Measurements from ENCODE around the gene CPSF4.
A peak's percentile ranks its signal among the peaks of the same experiment; 100 is the strongest.
"Not testable (repeated sequence)": the region's sequence is repeated elsewhere in the genome, so short reads cannot be mapped to it uniquely, and the experiment has no call there.

The CPSF4 gene

GRCh38 chr7:99406557-99406956, 32.2 kb upstream of the CPSF4 start:
- Histone ChIP-seq H3K4me3 (no peak overlapping the region), H3K27ac (peak overlapping the region in 5 of 21 experiments; percentile 2 to 99 (median 47))

DNA sequence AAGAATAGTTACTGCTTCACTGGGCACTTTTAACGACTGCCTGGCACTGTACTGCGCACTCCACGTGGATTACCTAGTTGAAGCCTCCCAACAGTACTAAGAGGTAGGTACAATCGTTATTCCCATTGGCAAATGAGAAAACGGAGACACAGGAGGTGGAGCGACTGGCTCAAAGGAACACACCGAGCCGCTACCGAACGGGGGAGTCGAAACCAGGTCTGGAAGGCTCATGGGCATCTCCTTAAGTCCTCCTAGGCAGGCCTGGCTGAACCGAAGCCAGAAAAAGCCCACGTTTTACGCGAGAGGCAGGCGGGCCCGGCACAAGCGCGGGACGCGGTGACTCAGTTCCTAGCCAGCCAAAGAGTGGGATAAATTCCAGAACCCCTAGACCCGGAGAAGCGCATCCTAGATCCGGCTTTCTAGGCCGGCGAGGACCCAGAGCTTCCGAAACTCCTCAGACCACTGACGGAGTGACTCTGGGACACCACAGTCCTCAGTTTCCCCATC, 30.8 kb upstream of the CPSF4 start:
- H3K27ac ChIP-seq, result peak overlapping the region; percentile 83 to 99 (median 98)
- H3K4me3 ChIP-seq, result peak overlapping the region; percentile 61 to 98 (median 90)

GRCh38 chr7:99408379-99409191, 30.2 kb upstream of the CPSF4 start, which contains the start of the genes BUD31 and PDAP1:
TSS of gene BUD31 (plus strand) at chr7:99408969. CDS start at chr7:99411093, 2,124 bp downstream.
TSS of gene PDAP1 (minus strand) at chr7:99408597. CDS start at chr7:99408548, 49 bp downstream.
- peak within 1 kb of the TSS; percentile 61 to 98 (median 90) for H3K4me3 ChIP-seq
- H3K27ac ChIP-seq, result peak within 1 kb of the TSS; percentile 83 to 99 (median 98)

DNA sequence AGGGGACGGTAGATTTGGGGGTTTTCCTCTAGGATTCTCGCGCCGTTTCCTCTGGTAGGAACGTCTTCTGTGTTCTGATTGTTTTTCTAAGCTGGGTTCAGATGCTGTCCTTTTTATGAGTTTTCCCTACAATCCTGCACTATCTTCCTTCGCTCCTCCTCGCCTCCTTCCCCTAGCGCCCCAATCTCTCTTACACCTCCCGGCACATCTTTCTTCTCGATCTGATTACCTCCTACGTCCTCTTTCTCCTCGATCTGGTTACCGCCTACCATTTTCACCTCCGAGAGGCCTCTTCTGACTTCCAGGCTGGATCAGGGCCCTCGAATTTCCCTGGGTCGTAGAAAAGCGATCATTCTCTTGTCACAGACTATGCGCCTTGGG, 29.6 kb upstream of the CPSF4 start:
- H3K27ac ChIP-seq, result peak overlapping the region; percentile 83 to 99 (median 98)
- peak overlapping the region; percentile 61 to 98 (median 90) for H3K4me3 ChIP-seq

- Histone ChIP-seq H3K27ac (peak overlapping the region in 18 of 21 experiments; percentile 92 to 99 (median 98)), H3K4me3 (peak overlapping the region; percentile 61 to 98 (median 90))
Observed at GRCh38 chr7:99409806-99410205, 28.9 kb upstream of the CPSF4 start.

GRCh38 chr7:99410635-99411034, 28.1 kb upstream of the CPSF4 start:
- Histone ChIP-seq H3K4me3 (no peak overlapping the region), H3K27ac (peak overlapping the region in 1 of 21 experiments; percentile 99)

GRCh38 chr7:99415513-99416127, 23.1 kb upstream of the CPSF4 start:
- not testable (repeated sequence) for H3K4me3 ChIP-seq, H3K27ac ChIP-seq

DNA sequence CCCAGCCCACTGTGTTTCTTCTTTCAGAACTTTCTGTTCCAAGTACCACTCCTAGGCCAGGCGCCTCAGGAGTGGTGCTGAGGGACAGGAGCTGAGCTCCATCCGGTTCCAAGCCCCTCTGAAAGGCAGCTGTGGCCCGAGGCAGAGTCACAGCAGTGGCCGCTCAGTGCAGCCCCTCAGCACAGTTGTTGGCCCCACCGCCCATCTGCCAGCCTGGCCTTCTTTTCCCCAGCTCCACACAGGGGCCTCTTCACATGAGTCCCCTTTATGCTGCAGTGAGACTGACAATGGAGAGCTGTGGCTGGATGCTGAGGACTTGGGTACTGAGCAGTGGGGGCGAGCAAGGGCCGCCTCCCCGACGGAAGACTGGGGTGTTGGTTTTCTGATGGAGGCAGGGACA, 20.5 kb upstream of the CPSF4 start:
- Histone ChIP-seq H3K27ac (no peak overlapping the region), H3K4me3 (no peak overlapping the region)

DNA sequence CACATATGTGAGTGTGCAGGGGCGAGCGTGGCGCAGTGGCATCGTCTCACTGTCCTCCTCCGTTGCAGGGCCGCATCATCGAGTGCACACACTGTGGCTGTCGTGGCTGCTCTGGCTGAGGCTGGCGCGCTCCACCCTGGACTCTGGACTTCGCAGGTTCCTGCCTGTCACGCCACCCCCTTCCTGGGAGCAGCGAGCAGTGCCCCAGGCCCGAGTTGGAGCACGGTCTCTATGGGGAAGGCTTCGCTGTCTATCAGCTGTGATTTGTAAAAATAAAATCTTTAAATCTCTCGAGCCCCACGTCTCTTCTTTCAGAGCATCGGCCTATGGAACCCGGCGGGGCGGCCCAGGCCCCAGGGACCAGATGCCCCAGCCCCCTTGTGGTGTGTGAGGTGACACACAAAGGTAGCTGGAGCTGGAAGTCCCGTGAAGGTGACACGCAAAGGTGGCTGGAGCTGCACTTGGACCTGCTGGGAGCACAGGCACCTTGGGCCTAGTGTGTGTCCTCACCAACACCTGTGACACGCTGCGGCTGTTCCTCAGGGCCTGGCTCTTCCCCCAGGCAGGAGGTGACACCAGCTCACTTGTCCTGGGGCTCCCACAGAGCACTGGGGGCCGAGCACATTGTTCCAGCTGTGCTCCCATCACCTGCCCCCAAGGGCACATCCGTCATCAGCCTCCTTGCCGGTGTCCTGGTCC, 19.3 kb upstream of the CPSF4 start:
- no peak overlapping the region for H3K27ac ChIP-seq

GRCh38 chr7:99420213-99420612, 18.5 kb upstream of the CPSF4 start:
- Histone ChIP-seq H3K4me3 (no peak overlapping the region), H3K27ac (no peak overlapping the region)

More for the DNA sequence above, 19.3 kb upstream of the CPSF4 start:
- no peak overlapping the region for H3K4me3 ChIP-seq

- Histone ChIP-seq H3K4me3 (no peak overlapping the region), H3K27ac (no peak overlapping the region)
Observed at GRCh38 chr7:99420986-99421385, 17.8 kb upstream of the CPSF4 start.

DNA sequence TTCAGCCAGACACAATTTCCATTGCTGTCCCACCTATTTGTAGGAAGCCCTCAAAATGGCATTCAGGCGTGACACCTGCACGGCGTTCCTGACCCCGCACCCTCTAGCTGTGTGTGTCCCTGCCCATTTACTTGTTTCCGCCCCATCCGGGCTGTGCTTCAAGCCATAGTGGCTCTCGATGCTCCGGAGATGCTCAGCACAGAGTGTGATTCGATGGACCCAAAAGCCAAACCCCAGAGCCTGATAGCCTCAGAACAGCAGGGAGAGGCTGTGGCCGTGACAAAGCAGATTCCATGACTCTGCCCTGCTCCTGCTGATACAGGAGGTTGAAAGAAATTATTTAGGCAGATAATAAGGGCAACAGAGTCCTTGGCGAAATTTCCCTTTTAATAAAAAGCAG, 16.6 kb upstream of the CPSF4 start:
- Histone ChIP-seq H3K27ac (no peak overlapping the region), H3K4me3 (no peak overlapping the region)

GRCh38 chr7:99422625-99423024, 16.1 kb upstream of the CPSF4 start:
- Histone ChIP-seq H3K27ac (no peak overlapping the region), H3K4me3 (no peak overlapping the region)

- H3K27ac ChIP-seq, result no peak overlapping the region
- no peak overlapping the region for H3K4me3 ChIP-seq
Observed at GRCh38 chr7:99424932-99425730, 13.6 kb upstream of the CPSF4 start.

GRCh38 chr7:99428972-99429566, 9.7 kb upstream of the CPSF4 start:
- Histone ChIP-seq H3K4me3 (no peak overlapping the region), H3K27ac (no peak overlapping the region)

GRCh38 chr7:99429756-99430155, 9.0 kb upstream of the CPSF4 start:
- Histone ChIP-seq H3K27ac (no peak overlapping the region), H3K4me3 (no peak overlapping the region)

DNA sequence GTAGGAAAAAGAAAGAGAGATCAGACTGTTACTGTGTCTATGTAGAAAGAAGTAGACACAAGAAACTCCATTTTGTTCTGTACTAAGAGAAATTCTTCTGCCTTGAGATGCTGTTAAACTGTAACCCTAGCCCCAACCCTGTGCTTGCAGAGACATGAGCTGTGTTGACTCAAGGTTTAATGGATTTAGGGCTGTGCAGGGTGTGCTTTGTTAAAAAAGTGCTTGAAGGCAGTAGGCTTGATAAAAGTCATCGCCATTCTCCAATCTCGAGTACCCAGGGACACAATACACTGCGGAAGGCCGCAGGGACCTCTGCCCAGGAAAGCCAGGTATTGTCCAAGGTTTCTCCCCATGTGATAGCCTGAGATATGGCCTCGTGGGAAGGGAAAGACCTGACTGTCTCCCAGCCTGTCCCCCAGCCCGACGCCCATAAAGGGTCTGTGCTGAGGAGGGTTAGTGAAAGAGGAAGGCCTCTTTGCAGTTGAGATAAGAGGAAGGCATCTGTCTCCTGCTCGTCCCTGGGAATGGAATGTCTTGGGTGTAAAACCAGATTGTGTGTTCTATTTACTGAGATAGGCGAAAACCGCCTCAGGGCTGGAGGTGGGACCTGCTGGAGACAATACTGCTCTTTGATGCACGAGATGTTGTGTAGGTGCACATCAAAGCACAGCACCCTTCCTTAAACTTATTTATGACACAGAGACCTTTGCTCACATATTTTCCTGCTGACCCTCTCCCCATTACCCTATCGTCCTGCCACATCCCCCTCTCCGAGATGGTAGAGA, 6.8 kb upstream of the CPSF4 start:
- H3K27ac ChIP-seq, result peak overlapping the region in 1 of 21 experiments; percentile 30
- H3K4me3 ChIP-seq, result not testable (repeated sequence)

DNA sequence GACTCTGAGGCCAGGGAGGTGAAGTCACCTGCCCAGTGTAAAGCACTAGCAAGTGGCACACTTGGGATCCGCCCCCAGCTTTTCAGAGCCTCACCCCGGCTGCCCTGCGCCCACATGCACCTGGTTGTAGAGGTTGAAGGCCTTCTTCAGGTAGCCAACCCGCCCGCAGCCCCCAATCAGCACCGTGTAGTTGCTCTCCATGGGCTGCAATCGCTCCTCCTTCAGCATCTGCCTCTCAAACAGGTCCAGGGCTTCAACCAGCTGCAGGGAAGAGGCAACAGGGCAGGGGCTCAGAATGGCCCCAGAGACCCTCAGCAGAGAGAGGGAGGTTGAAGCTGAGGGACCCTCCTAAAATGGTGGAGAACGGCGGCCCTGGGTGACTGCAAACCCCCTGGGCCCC, 5.6 kb upstream of the CPSF4 start:
- H3K4me3 ChIP-seq, result no peak overlapping the region
- H3K27ac ChIP-seq, result no peak overlapping the region
